Karpas-422 (cell line): ENCODE measurements around the gene DIPK1A. TPM values are rescaled to one million over a fixed set of nuclear protein-coding genes. Genes with fewer than 3 reads are reported as not detected.

Source experiments
- DNase-seq: peaks from one replicate; pipeline ENCODE4 v3.0.0-alpha.2; 2015
- H2AFZ ChIP-seq: fragments of 200-600 bp; sonication (generic); 2 replicates; pipeline ENCODE4 v1.6.1; 2014; ENCODE audit warnings: antibody characterized with exemption, low read length, mixed read lengths
- H3K27ac ChIP-seq: fragments of 200-600 bp; sonication (generic); 2 replicates; pipeline ENCODE4 v1.5.1; 2014; ENCODE audit warnings: mild to moderate bottlenecking, low read length, moderate library complexity
- H3K27me3 ChIP-seq: fragments of 200-600 bp; sonication (generic); 2 replicates; pipeline ENCODE4 v1.6.1; 2014; ENCODE audit warnings: low read length, mixed read lengths
- H3K36me3 ChIP-seq: fragments of 200-600 bp; sonication (generic); 2 replicates; pipeline ENCODE4 v1.6.1; 2014; ENCODE audit warnings: low read length, mixed read lengths; ENCODE audit not compliant: insufficient read depth
- H3K4me1 ChIP-seq: fragments of 200-600 bp; sonication (generic); 2 replicates; pipeline ENCODE4 v1.6.1; 2014; ENCODE audit warnings: mild to moderate bottlenecking, low read length, mixed read lengths
- H3K4me2 ChIP-seq: fragments of 200-600 bp; sonication (generic); 2 replicates; pipeline ENCODE4 v1.6.1; 2014; ENCODE audit warnings: low read length, low read depth, mild to moderate bottlenecking; ENCODE audit not compliant: poor library complexity, severe bottlenecking
- H3K4me3 ChIP-seq: fragments of 200-600 bp; sonication (generic); 2 replicates; pipeline ENCODE4 v1.5.1; 2014; ENCODE audit warnings: mild to moderate bottlenecking, antibody characterized with exemption, low read length, mixed read lengths
- H3K79me2 ChIP-seq: fragments of 200-600 bp; sonication (generic); 2 replicates; pipeline ENCODE4 v1.6.1; 2014; ENCODE audit warnings: mild to moderate bottlenecking, low read length, mixed read lengths
- H3K9ac ChIP-seq: fragments of 200-600 bp; sonication (generic); 2 replicates; pipeline ENCODE4 v1.6.0; 2014; ENCODE audit warnings: low read length
- H3K9me2 ChIP-seq: fragments of 200-600 bp; sonication (generic), shearing (Covaris generic); replicated peaks from 2 replicates; pipeline ENCODE4 v1.6.0; 2014; ENCODE audit warnings: mild to moderate bottlenecking, low read length, moderate library complexity; ENCODE audit not compliant: insufficient read depth
- H3K9me3 ChIP-seq: fragments of 300-700, 200-600 bp; sonication (generic); 2 replicates; pipeline ENCODE4 v1.6.1; 2014; ENCODE audit warnings: low read length, mixed read lengths
- H4K20me1 ChIP-seq: fragments of 200-600 bp; sonication (generic); 2 replicates; pipeline ENCODE4 v1.6.1; 2014; ENCODE audit warnings: mild to moderate bottlenecking, antibody characterized with exemption, low read length, low read depth; ENCODE audit not compliant: insufficient read depth
- total RNA-seq: library from RNA; depleted of rRNA; stranded (reverse); fragments of >200 nt; shearing (Covaris generic); gene quantifications from 2 replicates; pipeline ENCODE4 v1.2.3, GENCODE V29; 2014; ENCODE audit warnings: low replicate concordance

The DIPK1A gene
- total RNA-seq, 1 experiment from 2014 or later, result 1.7 TPM

DNA sequence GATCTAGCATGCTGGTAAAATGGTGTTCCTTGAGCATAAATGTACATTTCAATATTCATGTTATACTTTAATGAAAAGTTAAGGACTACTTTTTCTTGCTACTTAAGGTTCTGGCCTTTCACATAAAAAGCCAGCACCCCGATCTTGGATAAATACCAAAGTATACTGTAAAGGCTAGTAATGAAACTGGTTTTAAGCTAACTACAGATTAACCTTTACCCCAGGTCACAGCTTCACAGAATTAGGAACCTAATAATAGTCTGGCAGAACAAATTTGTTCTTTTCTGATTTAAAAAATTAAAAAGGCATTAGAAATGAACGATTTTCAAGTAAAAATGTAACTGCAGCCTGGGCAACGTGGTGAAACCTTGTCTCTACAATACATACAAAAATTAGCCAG is 23.5 kb downstream of the DIPK1A start:
- Histone ChIP-seq H2AFZ (no peak overlapping the region), H3K9ac (no peak overlapping the region), H3K79me2 (no peaks in the 10 kb centered on the region), H3K9me2 (no peaks in the 10 kb centered on the region), H3K9me3 (no peaks in the 10 kb centered on the region), H3K27ac (no peak overlapping the region), H4K20me1 (no peaks in the 10 kb centered on the region), H3K27me3 (no peaks in the 10 kb centered on the region), H3K4me1 (no peaks in the 10 kb centered on the region), H3K4me2 (no peak overlapping the region), H3K4me3 (no peak overlapping the region), H3K36me3 (no peaks in the 10 kb centered on the region)
- DNase-seq, result no peak

DNA sequence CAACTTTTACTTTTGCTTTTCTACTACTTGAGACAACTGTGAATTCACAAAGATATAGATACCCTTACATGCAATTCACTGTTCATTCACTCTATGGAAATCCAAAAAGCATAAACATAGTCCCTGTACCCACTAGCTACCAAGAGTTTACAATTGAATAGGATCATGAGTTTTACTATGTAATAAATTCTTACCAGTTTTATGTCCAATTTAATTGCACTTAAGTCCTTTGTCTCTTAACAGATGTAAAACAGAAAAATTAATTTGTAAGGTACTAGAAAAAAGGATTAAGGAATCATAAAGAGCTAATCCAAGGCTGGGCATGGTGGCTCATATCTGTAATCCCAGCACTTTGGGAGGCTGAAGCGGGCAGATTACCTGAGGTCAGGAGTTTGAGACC is 24.4 kb downstream of the DIPK1A start:
- no peak for DNase-seq

DNA sequence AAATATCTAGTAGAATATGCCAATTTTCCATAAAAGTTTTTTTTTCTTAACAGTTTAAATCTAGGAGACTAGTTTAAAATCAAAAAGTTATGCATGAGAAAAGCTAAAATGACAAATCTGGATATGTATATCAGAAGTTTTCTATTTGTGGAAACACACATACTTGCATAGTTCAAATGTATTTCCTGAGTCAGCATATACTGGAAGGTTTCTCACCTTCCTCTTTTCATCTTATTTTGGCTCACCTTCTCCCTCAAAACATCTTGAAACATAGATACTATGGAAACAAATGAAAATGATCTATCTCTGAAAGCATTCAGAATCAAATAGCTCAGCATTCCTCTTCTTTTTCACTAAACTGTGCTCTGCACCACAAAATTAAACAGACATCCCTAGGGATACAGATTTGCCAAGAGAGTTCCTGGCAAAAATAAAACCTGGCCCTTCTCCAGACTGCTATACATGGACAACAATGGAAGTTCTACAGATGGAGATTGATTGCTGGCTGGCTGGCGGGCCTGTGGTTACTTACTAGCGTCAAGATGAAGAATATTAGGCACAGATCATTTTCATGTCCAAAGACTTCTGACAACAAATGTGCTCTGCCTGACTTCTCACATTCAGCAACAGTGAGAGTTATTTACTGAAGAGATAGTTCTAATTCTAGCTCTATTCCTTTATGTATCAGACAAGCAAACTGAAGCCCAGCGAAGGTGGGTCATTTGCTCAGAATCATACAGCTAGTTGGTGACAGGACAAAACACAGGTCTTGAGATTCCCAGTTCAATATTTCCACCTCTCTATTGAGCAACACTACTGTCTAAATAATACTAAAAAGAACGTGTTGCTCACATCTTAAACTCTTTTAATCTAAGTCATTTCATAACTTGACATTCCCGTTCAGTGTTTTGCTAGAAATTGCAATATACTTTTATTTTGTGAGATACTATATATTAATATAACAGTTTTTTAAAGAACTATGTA is 26.6 kb downstream of the DIPK1A start:
- H3K27me3 ChIP-seq, result no peaks in the 10 kb centered on the region
- no peaks in the 10 kb centered on the region for H3K79me2 ChIP-seq
- H3K4me1 ChIP-seq, result 0 out of 2 replicates have a peak, but pooled peaks cover 3% of the 10 kb centered on the region
- H3K9me2 ChIP-seq, result no peaks in the 10 kb centered on the region
- H4K20me1 ChIP-seq, result no peaks in the 10 kb centered on the region
- H3K9ac ChIP-seq, result no peak overlapping the region
- H3K4me3 ChIP-seq, result no peak overlapping the region
- no peak overlapping the region for H2AFZ ChIP-seq
- DNase-seq, result no peak
- no peak overlapping the region for H3K4me2 ChIP-seq
- no peak overlapping the region for H3K27ac ChIP-seq
- H3K36me3 ChIP-seq, result no peaks in the 10 kb centered on the region
- H3K9me3 ChIP-seq, result no peaks in the 10 kb centered on the region

More for the DNA sequence above, 24.4 kb downstream of the DIPK1A start:
- Histone ChIP-seq H3K4me3 (no peak overlapping the region), H3K9me2 (no peaks in the 10 kb centered on the region), H2AFZ (no peak overlapping the region), H3K27me3 (no peaks in the 10 kb centered on the region), H3K4me2 (no peak overlapping the region), H3K4me1 (no peaks in the 10 kb centered on the region), H3K9ac (no peak overlapping the region), H3K27ac (no peak overlapping the region), H3K79me2 (no peaks in the 10 kb centered on the region), H4K20me1 (no peaks in the 10 kb centered on the region), H3K9me3 (no peaks in the 10 kb centered on the region), H3K36me3 (no peaks in the 10 kb centered on the region)

DNA sequence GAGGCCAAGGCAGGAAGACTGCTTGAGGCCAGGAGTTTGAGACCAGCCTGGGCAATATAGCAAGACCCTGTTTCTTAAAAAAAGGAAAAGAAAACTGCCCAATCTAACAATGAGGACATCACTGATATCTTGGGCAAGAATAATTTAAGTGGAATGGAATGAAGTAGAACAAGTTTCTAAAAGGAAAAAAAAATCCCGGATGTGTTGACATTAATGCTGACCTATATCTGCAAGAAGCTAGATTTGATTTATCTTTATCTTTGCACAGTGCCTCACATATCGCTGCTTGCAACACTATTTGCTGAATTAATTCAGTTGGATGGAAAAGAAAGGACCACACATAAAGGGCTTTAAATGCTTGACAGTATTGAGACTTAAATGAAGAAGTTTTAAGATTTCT is 27.8 kb downstream of the DIPK1A start:
- DNase-seq, result no peak
- Histone ChIP-seq H3K27me3 (no peaks in the 10 kb centered on the region), H3K9me3 (no peaks in the 10 kb centered on the region), H3K79me2 (no peaks in the 10 kb centered on the region), H3K9me2 (no peaks in the 10 kb centered on the region), H3K4me2 (no peak overlapping the region), H4K20me1 (no peaks in the 10 kb centered on the region), H3K9ac (no peak overlapping the region), H3K4me3 (no peak overlapping the region), H3K36me3 (no peaks in the 10 kb centered on the region), H2AFZ (no peak overlapping the region), H3K27ac (no peak overlapping the region), H3K4me1 (0 out of 2 replicates have a peak, but pooled peaks cover 3% of the 10 kb centered on the region)

DNA sequence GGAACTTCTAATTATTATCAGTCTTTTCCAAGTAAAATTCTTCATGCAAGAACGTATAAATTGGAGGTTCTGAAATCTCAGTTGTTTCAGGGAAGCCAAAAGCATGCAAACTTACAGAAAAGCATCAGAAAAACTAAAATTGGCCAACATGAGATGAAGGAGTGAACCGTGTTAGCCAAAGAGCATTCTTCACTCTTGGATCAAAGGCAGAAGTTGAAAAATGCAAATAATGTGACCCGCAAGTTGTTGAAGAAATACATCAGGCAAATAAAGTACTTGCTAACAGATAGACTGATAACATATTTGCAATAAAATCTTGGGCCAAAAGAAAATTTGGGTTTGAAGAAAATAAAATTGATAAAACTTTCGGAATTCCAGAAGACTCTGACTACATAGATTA is 29.6 kb downstream of the DIPK1A start:
- H3K36me3 ChIP-seq, result no peaks in the 10 kb centered on the region
- no peaks in the 10 kb centered on the region for H3K9me3 ChIP-seq
- H4K20me1 ChIP-seq, result no peaks in the 10 kb centered on the region
- H3K27ac ChIP-seq, result no peak overlapping the region
- H3K9me2 ChIP-seq, result no peaks in the 10 kb centered on the region
- H3K27me3 ChIP-seq, result no peaks in the 10 kb centered on the region
- DNase-seq, result no peak
- H3K79me2 ChIP-seq, result no peaks in the 10 kb centered on the region
- H2AFZ ChIP-seq, result no peak overlapping the region
- H3K4me2 ChIP-seq, result no peak overlapping the region
- no peak overlapping the region for H3K9ac ChIP-seq
- H3K4me1 ChIP-seq, result 0 out of 2 replicates have a peak, but pooled peaks cover 5% of the 10 kb centered on the region
- H3K4me3 ChIP-seq, result no peak overlapping the region

DNA sequence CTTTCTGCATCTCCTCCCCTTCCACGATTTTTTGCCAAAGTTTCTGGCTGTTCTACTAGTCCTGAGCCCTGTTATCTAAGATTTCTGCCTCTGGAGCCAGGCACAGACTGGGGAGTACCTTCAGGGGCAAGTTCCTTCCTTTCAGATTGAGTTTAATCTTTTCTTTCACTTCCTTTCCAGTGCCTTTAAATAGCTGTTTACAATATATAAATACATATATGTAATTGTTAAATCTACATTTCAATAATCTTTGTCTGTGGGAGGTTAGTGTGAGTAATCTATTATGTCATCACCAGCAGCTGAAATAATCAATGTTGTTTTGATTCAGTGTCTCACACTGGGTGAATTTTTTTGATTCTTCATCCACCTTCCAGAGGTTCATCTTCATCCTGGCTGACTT is 31.8 kb downstream of the DIPK1A start:
- no peak overlapping the region for H3K4me2 ChIP-seq
- H4K20me1 ChIP-seq, result no peaks in the 10 kb centered on the region
- H3K9me2 ChIP-seq, result no peaks in the 10 kb centered on the region
- H2AFZ ChIP-seq, result no peak overlapping the region
- no peaks in the 10 kb centered on the region for H3K9me3 ChIP-seq
- H3K9ac ChIP-seq, result no peak overlapping the region
- DNase-seq, result no peak
- H3K4me1 ChIP-seq, result 0 out of 2 replicates have a peak, but pooled peaks cover 5% of the 10 kb centered on the region
- H3K4me3 ChIP-seq, result no peak overlapping the region
- H3K79me2 ChIP-seq, result no peaks in the 10 kb centered on the region
- H3K27ac ChIP-seq, result no peak overlapping the region
- no peaks in the 10 kb centered on the region for H3K36me3 ChIP-seq
- no peaks in the 10 kb centered on the region for H3K27me3 ChIP-seq

DNA sequence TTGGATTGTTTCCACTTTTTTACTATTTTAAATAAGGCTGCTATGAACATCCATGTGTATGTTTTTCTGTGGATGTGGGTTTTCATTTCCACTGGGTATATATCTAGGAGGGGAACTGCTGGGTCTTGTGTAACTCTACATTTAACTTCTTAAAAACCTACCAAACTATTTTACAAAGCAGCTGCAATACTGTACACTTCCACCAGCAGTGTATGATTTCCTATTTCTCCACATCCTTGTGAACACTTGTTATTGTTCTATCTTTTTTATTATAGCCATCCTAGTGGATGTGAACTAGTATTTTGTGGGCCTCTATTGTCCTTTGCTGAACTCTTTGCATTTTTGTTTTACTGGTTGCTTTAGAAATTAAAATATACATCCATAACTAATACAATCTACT is 33.4 kb downstream of the DIPK1A start:
- H3K4me3 ChIP-seq, result no peak overlapping the region
- H2AFZ ChIP-seq, result no peak overlapping the region
- no peak overlapping the region for H3K27ac ChIP-seq
- no peak overlapping the region for H3K9ac ChIP-seq
- DNase-seq, result no peak
- no peaks in the 10 kb centered on the region for H3K36me3 ChIP-seq
- H3K27me3 ChIP-seq, result no peaks in the 10 kb centered on the region
- no peak overlapping the region for H3K4me2 ChIP-seq
- H3K9me3 ChIP-seq, result no peaks in the 10 kb centered on the region
- 0 out of 2 replicates have a peak, but pooled peaks cover 5% of the 10 kb centered on the region for H3K4me1 ChIP-seq
- no peaks in the 10 kb centered on the region for H4K20me1 ChIP-seq
- H3K79me2 ChIP-seq, result no peaks in the 10 kb centered on the region
- H3K9me2 ChIP-seq, result no peaks in the 10 kb centered on the region

DNA sequence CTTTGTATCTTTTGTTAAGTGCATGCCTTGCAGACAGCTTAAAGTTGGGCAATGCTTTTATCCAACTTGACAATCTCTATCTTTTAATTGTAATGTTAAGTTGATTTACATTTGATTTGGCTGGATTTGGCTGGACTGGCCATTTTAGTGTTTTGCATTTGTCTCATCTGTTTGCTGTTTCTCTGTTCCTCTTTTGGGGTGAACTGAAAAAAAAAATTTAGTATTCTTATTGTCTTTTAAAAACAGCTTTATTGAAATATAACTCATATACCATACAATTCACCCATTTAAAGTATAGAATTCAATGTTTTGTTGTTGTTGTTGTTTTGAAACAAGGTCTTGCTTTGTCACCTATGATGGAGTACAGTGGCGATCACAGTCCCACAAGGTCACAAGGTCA is 34.4 kb downstream of the DIPK1A start:
- H3K4me2 ChIP-seq, result no peak overlapping the region
- no peak overlapping the region for H3K4me3 ChIP-seq
- H3K27me3 ChIP-seq, result no peaks in the 10 kb centered on the region
- H3K27ac ChIP-seq, result no peak overlapping the region
- no peaks in the 10 kb centered on the region for H4K20me1 ChIP-seq
- H2AFZ ChIP-seq, result no peak overlapping the region
- no peaks in the 10 kb centered on the region for H3K36me3 ChIP-seq
- no peaks in the 10 kb centered on the region for H3K9me3 ChIP-seq
- H3K9ac ChIP-seq, result no peak overlapping the region
- no peaks in the 10 kb centered on the region for H3K9me2 ChIP-seq
- H3K79me2 ChIP-seq, result no peaks in the 10 kb centered on the region
- 0 out of 2 replicates have a peak, but pooled peaks cover 5% of the 10 kb centered on the region for H3K4me1 ChIP-seq
- no peak for DNase-seq
